Activated CD4-positive, CD25-positive, alpha-beta regulatory T cell treated with anti-CD3 and anti-CD28 coated beads, Interleukin-2, amount 50 U/mL, for 24 hours (primary cell): Measurements from ENCODE around the gene EGFLAM.
"Not testable (repeated sequence)": the region's sequence is repeated elsewhere in the genome, so short reads cannot be mapped to it uniquely, and the experiment has no call there.

Experiments used
- ATAC-seq, 2 donors: fragments of 150-1000 bp; cut with Tn5 transposase; one replicate each; pipeline ENCODE4 v1.10.0; 2021; ENCODE audit warnings: mild to moderate bottlenecking in 1 of 2, moderate library complexity in 1 of 2

EGFLAM gene

GRCh38 chr5:38331831-38332230 lies 73.5 kb downstream of the EGFLAM start:
- no peak for ATAC-seq

GRCh38 chr5:38333181-38333580 lies 74.8 kb downstream of the EGFLAM start:
- not testable (repeated sequence) for ATAC-seq

- no peak for ATAC-seq
These were observed 80.1 kb downstream of the EGFLAM start for GRCh38 chr5:38338455-38338854.

GRCh38 chr5:38339446-38339845 lies 81.1 kb downstream of the EGFLAM start:
- no peak for ATAC-seq

- no peak for ATAC-seq
These were observed 82.7 kb downstream of the EGFLAM start for GRCh38 chr5:38341056-38341455.

- no peak for ATAC-seq
These were observed 83.3 kb downstream of the EGFLAM start for GRCh38 chr5:38341641-38342040.

- no peak for ATAC-seq
These were observed 83.9 kb downstream of the EGFLAM start for GRCh38 chr5:38342261-38342660.

- ATAC-seq = no peak
These were observed 86.5 kb downstream of the EGFLAM start for GRCh38 chr5:38344891-38345290.

- no peak for ATAC-seq
These were observed 88.2 kb downstream of the EGFLAM start for GRCh38 chr5:38346593-38346992.

GRCh38 chr5:38347040-38347763 lies 88.8 kb downstream of the EGFLAM start:
- ATAC-seq = no peak

- no peak for ATAC-seq
These were observed 89.5 kb downstream of the EGFLAM start for GRCh38 chr5:38347896-38348295.

GRCh38 chr5:38360323-38361061 lies 102.1 kb downstream of the EGFLAM start:
- ATAC-seq = no peak

- ATAC-seq = no peak
These were observed 104.4 kb downstream of the EGFLAM start for GRCh38 chr5:38362713-38363112.

- no peak for ATAC-seq
These were observed 106.5 kb downstream of the EGFLAM start for GRCh38 chr5:38364825-38365224.

- ATAC-seq = no peak
These were observed 109.1 kb downstream of the EGFLAM start for GRCh38 chr5:38367410-38367809.

- no peak for ATAC-seq
These were observed 109.6 kb downstream of the EGFLAM start for GRCh38 chr5:38367966-38368365.

- ATAC-seq = no peak
These were observed 111.3 kb downstream of the EGFLAM start for GRCh38 chr5:38369692-38370091.

- no peak for ATAC-seq
These were observed 112.2 kb downstream of the EGFLAM start for GRCh38 chr5:38370358-38371100.

GRCh38 chr5:38371596-38371995 lies 113.2 kb downstream of the EGFLAM start:
- no peak for ATAC-seq

- no peak for ATAC-seq
These were observed 115.4 kb downstream of the EGFLAM start for GRCh38 chr5:38373743-38374142.

GRCh38 chr5:38375423-38375822 lies 117.1 kb downstream of the EGFLAM start:
- no peak for ATAC-seq

- ATAC-seq = no peak
These were observed 118.0 kb downstream of the EGFLAM start for GRCh38 chr5:38376404-38376803.

- no peak for ATAC-seq
These were observed 120.2 kb downstream of the EGFLAM start for GRCh38 chr5:38378579-38378978.
